Stomach (tissue), 9 donors: ENCODE measurements around the gene PLSCR2. TPM values are rescaled to one million over a fixed set of nuclear protein-coding genes. Genes with fewer than 3 reads are reported as not detected.

ENCODE experiments used
- DNase-seq, 2 donors: peaks; one replicate each; pipeline versions ENCODE4 v3.0.0 to v3.0.0-alpha.2; 2013 to 2019
- H3K27ac ChIP-seq, 5 donors: fragments of 200-600 bp in 4 of 5; sonication (generic) in 4 of 5; one replicate each; pipeline ENCODE4 v1.5.1; 2013 to 2019; ENCODE audit warnings: mild to moderate bottlenecking in 1 of 5, moderate library complexity in 1 of 5
- H3K27me3 ChIP-seq, 3 donors: fragments of 200-600 bp; sonication (generic); one replicate each; pipeline ENCODE4 v1.5.1; 2017 to 2019; ENCODE audit warnings: mixed run types in 1 of 3
- H3K36me3 ChIP-seq, 4 donors: fragments of 200-600 bp; sonication (generic); 1 replicate in 3 of 4; 2 replicates in 1 of 4; pipeline ENCODE4 v1.5.1; 2016 to 2019
- H3K4me1 ChIP-seq, 4 donors: fragments of 200-600 bp; sonication (generic); one replicate each; pipeline ENCODE4 v1.5.1; 2016 to 2019
- H3K4me3 ChIP-seq, 4 donors: fragments of 200-600 bp; sonication (generic) in 3 of 4; one replicate each; pipeline ENCODE4 v1.5.1; 2016 to 2019; ENCODE audit warnings: mild to moderate bottlenecking in 1 of 4
- H3K9me3 ChIP-seq, 4 donors: fragments of 200-600 bp; sonication (generic); one replicate each; pipeline ENCODE4 v1.5.1; 2016 to 2019
- EP300 ChIP-seq: sonication (generic); formaldehyde crosslinking; IDR thresholded peaks from one replicate; pipeline ENCODE4 v1.6.1; 2017; ENCODE audit warnings: antibody characterized with exemption
- POLR2A ChIP-seq, 4 donors: fragments of 450-650 bp; IDR thresholded peaks; one replicate each; pipeline ENCODE4 v1.6.1; 2016; ENCODE audit warnings: antibody characterized with exemption in 4 of 4, control low read depth in 2 of 4, mild to moderate bottlenecking in 1 of 4, moderate library complexity in 1 of 4
- POLR2AphosphoS5 ChIP-seq, 3 donors: sonication (generic); formaldehyde crosslinking; IDR thresholded peaks; one replicate each; pipeline ENCODE4 v1.6.1; 2016; ENCODE audit warnings: antibody characterized with exemption in 3 of 3
- WGBS, 5 donors: extraction: QIAGEN DNeasy Blood & Tissue Kit in 3 of 5; methylation state at CpG; one replicate each; pipeline versions ENCODE4 v1.1.5 to v1.1.7; 2013 to 2018; 5-methylcytosine and 5-hydroxymethylcytosine counted together
- intact Hi-C: fragments of 100-400 bp; cut with DNase I; formaldehyde crosslinking; loops from one replicate; pipeline ENCODE4 v1.15.1; 2023; ENCODE audit warnings: low total_unique reads
- polyA plus RNA-seq, 3 donors: library from polyadenylated mRNA; stranded (reverse); fragments of 200-250 nt; gene quantifications; one replicate each; pipeline ENCODE4 v1.2.3, GENCODE V29; 2013
- total RNA-seq, 5 donors: library from RNA; depleted of rRNA; stranded (reverse); fragments of >200 nt; gene quantifications; one replicate each; pipeline versions ENCODE4 v1.1.0 to v1.2.3, GENCODE V29; 2014 to 2016
- TF ChIP-seq, protein P1 (sequence below), 7 experiments: fragments of 450-650 bp in 4 of 7; fragments of 200-600 bp in 3 of 7; sonication (generic) in 3 of 7; IDR thresholded peaks; one replicate each; pipeline ENCODE4 v1.5.1; 2016 to 2019; ENCODE audit warnings: antibody characterized with exemption in 7 of 7, control low read depth in 2 of 7, mild to moderate bottlenecking in 1 of 7
- donor health status: healthy with polysubstance abuse.
- donor health status: Bipolar disorder and iron deficiency.
- donor health status: healthy.

PLSCR2 gene
- total and polyA plus RNA-seq, 8 donors = 0.20 to 0.73 TPM; not detected in 6

DNA sequence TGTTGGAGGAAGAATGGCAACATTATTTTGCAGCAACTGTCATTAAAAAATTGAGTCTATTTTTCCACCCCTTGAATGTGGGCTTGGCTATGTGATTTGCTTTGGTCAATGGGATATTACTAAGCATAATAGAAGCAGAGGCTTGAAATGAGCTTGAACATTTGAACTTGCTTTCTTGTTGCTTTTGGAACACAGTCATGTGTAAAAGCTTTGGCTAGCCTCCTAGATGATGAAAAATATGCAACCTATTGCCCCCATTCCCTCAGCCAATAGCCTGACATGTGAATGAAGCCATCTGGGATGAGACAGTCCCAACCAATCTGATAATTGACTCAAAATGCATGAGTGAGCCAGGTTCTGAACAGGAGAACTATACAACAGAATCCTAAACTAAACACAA is 78.4 kb downstream of the PLSCR2 start:
- no peak for TF ChIP-seq POLR2A (IDR thresholded peaks at IDR 0.05)
- TF ChIP-seq, protein P1, sequence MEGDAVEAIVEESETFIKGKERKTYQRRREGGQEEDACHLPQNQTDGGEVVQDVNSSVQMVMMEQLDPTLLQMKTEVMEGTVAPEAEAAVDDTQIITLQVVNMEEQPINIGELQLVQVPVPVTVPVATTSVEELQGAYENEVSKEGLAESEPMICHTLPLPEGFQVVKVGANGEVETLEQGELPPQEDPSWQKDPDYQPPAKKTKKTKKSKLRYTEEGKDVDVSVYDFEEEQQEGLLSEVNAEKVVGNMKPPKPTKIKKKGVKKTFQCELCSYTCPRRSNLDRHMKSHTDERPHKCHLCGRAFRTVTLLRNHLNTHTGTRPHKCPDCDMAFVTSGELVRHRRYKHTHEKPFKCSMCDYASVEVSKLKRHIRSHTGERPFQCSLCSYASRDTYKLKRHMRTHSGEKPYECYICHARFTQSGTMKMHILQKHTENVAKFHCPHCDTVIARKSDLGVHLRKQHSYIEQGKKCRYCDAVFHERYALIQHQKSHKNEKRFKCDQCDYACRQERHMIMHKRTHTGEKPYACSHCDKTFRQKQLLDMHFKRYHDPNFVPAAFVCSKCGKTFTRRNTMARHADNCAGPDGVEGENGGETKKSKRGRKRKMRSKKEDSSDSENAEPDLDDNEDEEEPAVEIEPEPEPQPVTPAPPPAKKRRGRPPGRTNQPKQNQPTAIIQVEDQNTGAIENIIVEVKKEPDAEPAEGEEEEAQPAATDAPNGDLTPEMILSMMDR (IDR thresholded peaks at IDR 0.05) = no peak
- TF ChIP-seq POLR2AphosphoS5 (IDR thresholded peaks at IDR 0.05) = peak; percentile 14 to 60 (median 59)
- no peak for TF ChIP-seq EP300
- intact Hi-C loops = no loop called here
- Histone ChIP-seq H3K36me3 (no peaks in the 10 kb centered on the region), H3K9me3 (no peaks in the 10 kb centered on the region), H3K27me3 (no peaks in the 10 kb centered on the region), H3K4me1 (peaks cover 0 to 9% (median 0%) of the 10 kb centered on the region in 4 donors), H3K4me3 (no peak overlapping the region), H3K27ac (no peak overlapping the region)
- DNase-seq = peak in 1 of 2 donors; percentile 81

DNA sequence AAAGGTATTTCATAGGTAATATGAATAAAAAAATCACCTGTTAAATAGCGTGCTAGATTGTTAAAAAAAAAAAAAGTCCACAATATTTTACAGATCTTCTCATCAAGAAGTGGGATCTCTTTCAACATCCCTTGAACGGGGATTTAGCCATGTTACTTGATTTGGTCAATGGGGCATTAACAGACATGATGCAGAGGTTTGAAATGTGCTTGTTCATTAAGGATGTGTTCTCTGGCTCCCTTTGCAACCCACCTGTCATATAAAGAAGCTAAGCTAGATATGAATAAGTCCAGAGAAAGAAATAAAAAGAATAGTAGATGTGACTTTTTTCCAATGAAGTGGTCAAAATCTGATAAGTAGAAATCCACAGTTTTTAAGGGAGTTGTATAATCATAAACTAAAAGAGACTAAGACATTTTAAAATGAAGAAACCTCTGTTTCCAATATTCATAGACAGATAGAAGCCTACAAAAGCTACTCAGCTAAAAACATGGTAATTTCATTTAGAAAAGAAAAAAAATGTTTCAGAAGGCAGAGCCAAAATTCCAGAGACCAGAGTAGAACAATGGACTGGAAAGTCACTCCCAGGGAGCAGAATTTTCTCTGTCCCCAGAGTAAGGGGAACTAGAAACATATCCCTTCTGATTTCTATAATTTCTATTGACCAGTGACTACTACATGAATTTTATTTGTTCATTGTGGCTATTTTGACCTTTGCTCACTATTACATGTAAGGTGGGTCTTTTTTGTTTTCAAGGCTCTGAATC is 79.2 kb downstream of the PLSCR2 start:
- DNase-seq = peak in 1 of 2 donors; percentile 16
- Histone ChIP-seq H3K27me3 (no peaks in the 10 kb centered on the region), H3K27ac (no peak overlapping the region), H3K4me3 (no peak overlapping the region), H3K36me3 (no peaks in the 10 kb centered on the region), H3K4me1 (peaks cover 0 to 9% (median 0%) of the 10 kb centered on the region in 4 donors), H3K9me3 (no peaks in the 10 kb centered on the region)
- TF ChIP-seq EP300 = no peak
- TF ChIP-seq, protein P1 (IDR thresholded peaks at IDR 0.05) = no peak
- TF ChIP-seq POLR2A (IDR thresholded peaks at IDR 0.05) = no peak
- TF ChIP-seq POLR2AphosphoS5 (IDR thresholded peaks at IDR 0.05) = no peak
- 47 to 71% (median 49%) methylated on average over 2 of the region's 2 CpGs for WGBS, 5 donors
- intact Hi-C loops = no loop called here

DNA sequence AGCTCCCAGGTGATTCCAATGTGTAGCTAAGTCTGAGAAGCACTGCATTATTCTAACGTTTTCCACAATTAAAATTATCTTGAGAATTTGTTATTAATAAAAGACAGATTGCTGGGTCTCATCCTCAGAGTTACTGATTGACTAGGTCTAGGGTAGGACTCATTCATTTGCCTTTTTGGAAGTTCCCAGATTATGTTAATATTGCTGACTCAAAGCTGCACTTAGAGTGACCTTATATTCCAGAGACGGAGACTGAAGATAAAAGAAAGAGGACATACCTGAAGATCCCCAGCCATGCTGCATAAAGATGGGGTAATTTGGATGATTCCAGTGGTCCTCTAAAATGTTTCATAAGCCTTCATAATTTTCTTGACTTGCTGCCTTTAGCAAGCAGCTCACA is 81.8 kb downstream of the PLSCR2 start:
- Histone ChIP-seq H3K9me3 (no peaks in the 10 kb centered on the region), H3K27ac (no peak overlapping the region), H3K36me3 (no peaks in the 10 kb centered on the region), H3K4me1 (peaks cover 0 to 9% (median 0%) of the 10 kb centered on the region in 4 donors), H3K27me3 (no peaks in the 10 kb centered on the region), H3K4me3 (no peak overlapping the region)
- intact Hi-C loops = no loop called here
- no peak for TF ChIP-seq POLR2A (IDR thresholded peaks at IDR 0.05)
- TF ChIP-seq POLR2AphosphoS5 (IDR thresholded peaks at IDR 0.05) = no peak
- TF ChIP-seq EP300 = no peak
- TF ChIP-seq, protein P1 (IDR thresholded peaks at IDR 0.05) = no peak
- no peak for DNase-seq
- WGBS, 5 donors = 44 to 70% (median 49%) methylated on average over 2 of the region's 2 CpGs

DNA sequence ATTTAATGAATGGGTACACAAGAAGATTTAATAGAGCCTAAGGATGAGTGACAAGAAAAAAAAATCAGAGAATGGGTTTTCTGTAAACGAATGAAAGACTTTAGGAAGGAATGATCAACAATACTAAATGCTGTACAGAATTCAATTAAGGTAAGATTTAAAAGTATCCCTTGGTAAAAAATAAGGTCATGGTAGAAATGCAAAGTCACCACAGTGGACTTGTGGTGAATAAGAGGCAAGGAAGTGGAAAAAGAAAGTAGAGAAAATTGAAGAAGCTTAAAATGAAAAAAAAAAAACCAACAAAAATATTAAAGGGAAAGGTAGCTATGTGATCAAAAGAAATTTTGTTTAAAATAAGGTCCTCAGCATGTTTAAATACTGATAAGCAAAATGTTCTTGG is 82.4 kb downstream of the PLSCR2 start:
- Histone ChIP-seq H3K4me3 (no peak overlapping the region), H3K9me3 (no peaks in the 10 kb centered on the region), H3K36me3 (no peaks in the 10 kb centered on the region), H3K4me1 (peaks cover 0 to 9% (median 0%) of the 10 kb centered on the region in 4 donors), H3K27me3 (no peaks in the 10 kb centered on the region), H3K27ac (no peak overlapping the region)
- intact Hi-C loops = no loop called here
- 60 to 76% (median 75%) methylated on average over 1 of the region's 1 CpG for WGBS, 5 donors
- TF ChIP-seq EP300 (no peak), POLR2A (IDR thresholded peaks at IDR 0.05) (no peak)
- TF ChIP-seq, protein P1 (IDR thresholded peaks at IDR 0.05) = no peak
- no peak for DNase-seq
